ENCODE measurements around the gene CLCNKA. TPM values are rescaled to one million over a fixed set of nuclear protein-coding genes. Genes with fewer than 3 reads are reported as not detected.
"Not testable (repeated sequence)": the region's sequence is repeated elsewhere in the genome, so short reads cannot be mapped to it uniquely, and the experiment has no call there.

The CLCNKA gene
- total RNA-seq, 1 experiment from 2014 or later: 1.0 TPM

GRCh38 chr1:16048573-16049189 lies 26.8 kb downstream of the CLCNKA start:
- no peak for TF ChIP-seq CTCF (conservative IDR thresholded peaks at IDR 0.05)
- TF ChIP-seq EZH2 (IDR thresholded peaks at IDR 0.05; ENCODE audit: low read depth): no peak
- intact Hi-C loops (cut with micrococcal nuclease; ENCODE audit: unreplicated experiment): no loop called here
- no peaks in the 10 kb centered on the region for H3K79me2 ChIP-seq (ENCODE audit: low read depth)
- H4K20me1 ChIP-seq (ENCODE audit: insufficient read depth): no peaks in the 10 kb centered on the region
- H3K36me3 ChIP-seq (ENCODE audit: low read depth): no peaks in the 10 kb centered on the region
- no peaks in the 10 kb centered on the region for H3F3A ChIP-seq (ENCODE audit: insufficient read depth, low read depth)
- peak in 1 of 2 experiments; percentile 68 for DNase-seq
- H3K9me3 ChIP-seq (ENCODE audit: insufficient read depth, low read depth): no peaks in the 10 kb centered on the region
- H2AFZ ChIP-seq: no peak overlapping the region
- BruUV-seq (replicated peaks): no TSS peak
- CTCF ChIA-PET: interaction anchor here (0.6 kb wide), 2 partner anchors 33 to 52 kb away, joined by 3 read pairs; no protein-coding TSS in a partner anchor
- H3K9me2 ChIP-seq (ENCODE audit: insufficient read depth): no peaks in the 10 kb centered on the region
- no peak overlapping the region for H3K27ac ChIP-seq
- 0 out of 2 replicates have a peak, but pooled peaks cover 6% of the 10 kb centered on the region for H3K4me1 ChIP-seq (replicated peaks; ENCODE audit: insufficient read depth)
- no peaks in the 10 kb centered on the region for H3K27me3 ChIP-seq (ENCODE audit: insufficient read depth, low read depth)
- H3K4me2 ChIP-seq: peak overlapping the region; percentile 67
- POLR2A ChIA-PET (ENCODE audit: unreplicated experiment): interaction anchor here (0.6 kb wide), 1 partner anchor 625 kb away, joined by 18 read pairs; no protein-coding TSS in a partner anchor
- H3K4me3 ChIP-seq: peak overlapping the region; percentile 42

GRCh38 chr1:16050328-16050727 lies 28.5 kb downstream of the CLCNKA start:
- H4K20me1 ChIP-seq (ENCODE audit: insufficient read depth): no peaks in the 10 kb centered on the region
- no peak overlapping the region for H2AFZ ChIP-seq
- H3K4me1 ChIP-seq (replicated peaks; ENCODE audit: insufficient read depth): peaks cover 20% of the 10 kb centered on the region
- TF ChIP-seq EZH2 (IDR thresholded peaks at IDR 0.05; ENCODE audit: low read depth) (no peak), CTCF (conservative IDR thresholded peaks at IDR 0.05) (no peak)
- no peaks in the 10 kb centered on the region for H3K9me3 ChIP-seq (ENCODE audit: insufficient read depth, low read depth)
- H3K27me3 ChIP-seq (ENCODE audit: insufficient read depth, low read depth): no peaks in the 10 kb centered on the region
- H3K4me2 ChIP-seq: no peak overlapping the region
- no peaks in the 10 kb centered on the region for H3K79me2 ChIP-seq (ENCODE audit: low read depth)
- no TSS peak for BruUV-seq (replicated peaks)
- no peaks in the 10 kb centered on the region; the same call in 1 of the 2 replicates for H3F3A ChIP-seq (ENCODE audit: insufficient read depth, low read depth)
- ChIA-PET POLR2A (ENCODE audit: unreplicated experiment) (interaction anchor here (0.6 kb wide), 1 partner anchor 9 kb away, joined by 4 read pairs; no protein-coding TSS in a partner anchor), CTCF (interaction anchor here (0.7 kb wide), 1 partner anchor 9 kb away, joined by 4 read pairs; no protein-coding TSS in a partner anchor)
- no peak overlapping the region for H3K27ac ChIP-seq
- no peak for DNase-seq
- no peaks in the 10 kb centered on the region for H3K36me3 ChIP-seq (ENCODE audit: low read depth)
- no peaks in the 10 kb centered on the region for H3K9me2 ChIP-seq (ENCODE audit: insufficient read depth)
- no peak overlapping the region for H3K4me3 ChIP-seq
- intact Hi-C loops (cut with micrococcal nuclease; ENCODE audit: unreplicated experiment): no loop called here

GRCh38 chr1:16051039-16051438 lies 29.2 kb downstream of the CLCNKA start:
- no peak overlapping the region for H3K27ac ChIP-seq
- no peak overlapping the region for H2AFZ ChIP-seq
- H3K9me2 ChIP-seq (ENCODE audit: insufficient read depth): no peaks in the 10 kb centered on the region
- no peaks in the 10 kb centered on the region for H3K9me3 ChIP-seq (ENCODE audit: insufficient read depth, low read depth)
- no peak overlapping the region for H3K4me3 ChIP-seq
- TF ChIP-seq EZH2 (IDR thresholded peaks at IDR 0.05; ENCODE audit: low read depth) (no peak), CTCF (conservative IDR thresholded peaks at IDR 0.05) (no peak)
- intact Hi-C loops (cut with micrococcal nuclease; ENCODE audit: unreplicated experiment): no loop called here
- ChIA-PET POLR2A (ENCODE audit: unreplicated experiment) (interaction anchor here (0.7 kb wide), 1 partner anchor 301 kb away, joined by 3 read pairs; the partner anchor contains the start of gene FBXO42), CTCF (no interaction called here)
- no peak for DNase-seq
- peaks cover 27% of the 10 kb centered on the region for H3K4me1 ChIP-seq (replicated peaks; ENCODE audit: insufficient read depth)
- no peaks in the 10 kb centered on the region for H3K79me2 ChIP-seq (ENCODE audit: low read depth)
- H4K20me1 ChIP-seq (ENCODE audit: insufficient read depth): no peaks in the 10 kb centered on the region
- no peaks in the 10 kb centered on the region for H3K27me3 ChIP-seq (ENCODE audit: insufficient read depth, low read depth)
- H3F3A ChIP-seq (ENCODE audit: insufficient read depth, low read depth): no peaks in the 10 kb centered on the region; the same call in 1 of the 2 replicates
- H3K4me2 ChIP-seq: no peak overlapping the region
- H3K36me3 ChIP-seq (ENCODE audit: low read depth): no peaks in the 10 kb centered on the region
- BruUV-seq (replicated peaks): no TSS peak

GRCh38 chr1:16051949-16052348 lies 30.1 kb downstream of the CLCNKA start:
- H3K27ac ChIP-seq; DNase-seq; H3K9me3 ChIP-seq (ENCODE audit: insufficient read depth, low read depth); BruUV-seq (replicated peaks); POLR2A ChIA-PET (ENCODE audit: unreplicated experiment); H3K36me3 ChIP-seq (ENCODE audit: low read depth); H2AFZ ChIP-seq; H3K27me3 ChIP-seq (ENCODE audit: insufficient read depth, low read depth); H3F3A ChIP-seq (ENCODE audit: insufficient read depth, low read depth); intact Hi-C loops (cut with micrococcal nuclease; ENCODE audit: unreplicated experiment); H3K4me3 ChIP-seq; H3K4me2 ChIP-seq; H3K9me2 ChIP-seq (ENCODE audit: insufficient read depth); CTCF ChIA-PET; H3K79me2 ChIP-seq (ENCODE audit: low read depth); H4K20me1 ChIP-seq (ENCODE audit: insufficient read depth): not testable (repeated sequence)
- peaks cover 27% of the 10 kb centered on the region for H3K4me1 ChIP-seq (replicated peaks; ENCODE audit: insufficient read depth)
